MCF 10A (cell line): ENCODE results near the gene SLC30A1. TPM values are rescaled to one million over a fixed set of nuclear protein-coding genes. Genes with fewer than 3 reads are reported as not detected.

ENCODE experiments used
- BruUV-seq: library from RNA; stranded (reverse); fragments of 400-500 nt; replicated peaks from 2 replicates; lab custom pipeline; 2021; lab: Mats Ljungman, UMichigan
- CTCF ChIA-PET: fragments of 300-600 bp; sonication (Branson Sonifier 250); formaldehyde crosslinking; extraction: SDS; loops from one replicate; lab custom pipeline; 2021; ENCODE audit warnings: antibody characterized with exemption, inconsistent platforms; lab: Yijun Ruan, JAX
- POLR2A ChIA-PET: fragments of 300-600, 350-650 bp; sonication (Branson Sonifier 250); formaldehyde crosslinking; extraction: SDS; loops from one replicate; lab custom pipeline; 2020; ENCODE audit warnings: antibody characterized with exemption, inconsistent platforms; lab: Yijun Ruan, JAX
- DNase-seq: peaks from one replicate; pipeline ENCODE4 v3.0.0-alpha.2; 2018; ENCODE audit not compliant: unreplicated experiment
- H3K27ac Mint-ChIP-seq: one replicate; pipeline ENCODE4 v1.8.0; 2022; ENCODE audit warnings: mild to moderate bottlenecking, low read depth, mixed read lengths; ENCODE audit not compliant: unreplicated experiment
- H3K27me3 Mint-ChIP-seq: one replicate; pipeline ENCODE4 v1.8.0; 2022; ENCODE audit warnings: mixed read lengths; ENCODE audit not compliant: insufficient read depth, unreplicated experiment
- H3K36me3 Mint-ChIP-seq: one replicate; pipeline ENCODE4 v1.8.0; 2022; ENCODE audit warnings: mild to moderate bottlenecking, moderate library complexity, mixed read lengths; ENCODE audit not compliant: insufficient read depth, unreplicated experiment
- H3K4me1 Mint-ChIP-seq: one replicate; pipeline ENCODE4 v1.8.0; 2022; ENCODE audit warnings: mixed read lengths; ENCODE audit not compliant: insufficient read depth, unreplicated experiment
- H3K4me3 Mint-ChIP-seq: one replicate; pipeline ENCODE4 v1.8.0; 2022; ENCODE audit warnings: mild to moderate bottlenecking, moderate library complexity, mixed read lengths; ENCODE audit not compliant: unreplicated experiment
- H3K9me3 Mint-ChIP-seq: one replicate; pipeline ENCODE4 v1.8.0; 2022; ENCODE audit warnings: mixed read lengths; ENCODE audit not compliant: unreplicated experiment
- CTCF ChIP-seq: fragments of 200-600 bp; IDR thresholded peaks from one replicate; pipeline ENCODE4 v1.8.0; 2022; ENCODE audit warnings: antibody characterized with exemption, mild to moderate bottlenecking; ENCODE audit not compliant: unreplicated experiment
- intact Hi-C: fragments of 100-400 bp; cut with micrococcal nuclease; formaldehyde crosslinking; loops from 2 replicates; pipeline ENCODE4 v1.14.1; 2022
- total RNA-seq: library from RNA; stranded (reverse); gene quantifications from 2 replicates; pipeline ENCODE4 v1.2.3, GENCODE V29; 2022

Gene SLC30A1
- total RNA-seq, 1 experiment from 2014 or later = 94.1 TPM

- DNase-seq = no peak
- no peak for TF ChIP-seq CTCF
- Mint-ChIP-seq H3K36me3 (peaks cover 6% of the 10 kb centered on the region), H3K9me3 (no peaks in the 10 kb centered on the region), H3K4me3 (no peak overlapping the region), H3K27ac (peak overlapping the region; percentile 69), H3K27me3 (no peaks in the 10 kb centered on the region), H3K4me1 (peaks cover 26% of the 10 kb centered on the region)
- POLR2A ChIA-PET = interaction anchor here (0.6 to 1.8 kb wide), 7 partner anchors 12 to 85 kb away, joined by 3 to 8 read pairs (median 4); no protein-coding TSS in a partner anchor
- no TSS peak for BruUV-seq
- intact Hi-C loops = no loop called here
- CTCF ChIA-PET = interaction anchor here (0.6 to 3.6 kb wide), 10 partner anchors 9 to 487 kb away, joined by 3 to 12 read pairs (median 4); no protein-coding TSS in a partner anchor
Observed at GRCh38 chr1:211583011-211583992, 4.3 kb upstream of the SLC30A1 start.

GRCh38 chr1:211581526-211581925, 2.6 kb upstream of the SLC30A1 start:
- peak; percentile 40 for DNase-seq
- H3K9me3 Mint-ChIP-seq = no peaks in the 10 kb centered on the region
- peak overlapping the region; percentile 49 for H3K27ac Mint-ChIP-seq
- H3K4me3 Mint-ChIP-seq = no peak overlapping the region
- intact Hi-C loops = no loop called here
- peaks cover 26% of the 10 kb centered on the region for H3K4me1 Mint-ChIP-seq
- CTCF ChIA-PET = interaction anchor here (0.6 to 4.1 kb wide), 8 partner anchors 18 to 1707 kb away, joined by 3 to 62 read pairs (median 4); no protein-coding TSS in a partner anchor
- peaks cover 12% of the 10 kb centered on the region for H3K36me3 Mint-ChIP-seq
- POLR2A ChIA-PET = interaction anchor here (1.0 to 4.5 kb wide), 7 partner anchors 9 to 62 kb away, joined by 5 to 423 read pairs (median 23); no protein-coding TSS in a partner anchor
- no peaks in the 10 kb centered on the region for H3K27me3 Mint-ChIP-seq
- no peak for TF ChIP-seq CTCF
- no TSS peak for BruUV-seq

- Mint-ChIP-seq H3K4me3 (peak overlapping the region; percentile 89), H3K9me3 (no peaks in the 10 kb centered on the region), H3K36me3 (peaks cover 19% of the 10 kb centered on the region), H3K27ac (peak overlapping the region; percentile 13), H3K4me1 (peaks cover 36% of the 10 kb centered on the region), H3K27me3 (no peaks in the 10 kb centered on the region)
- intact Hi-C loops = no loop called here
- BruUV-seq = TSS peak; percentile 7
- POLR2A ChIA-PET = interaction anchor here (0.6 to 4.5 kb wide), 14 partner anchors 11 to 455 kb away, joined by 3 to 423 read pairs (median 20); partner anchors contain the start of genes DTL and INTS7
- no peak for DNase-seq
- CTCF ChIA-PET = interaction anchor here (0.6 to 4.1 kb wide), 17 partner anchors 9 to 1211 kb away, joined by 3 to 62 read pairs (median 4); partner anchors contain the start of genes DTL and INTS7
- TF ChIP-seq CTCF = no peak
Observed at GRCh38 chr1:211580303-211580687, 1.3 kb upstream of the SLC30A1 start.
